Adrenal gland (tissue), 5 donors: ENCODE results near the gene CROT.

Experiments used
- POLR2A ChIP-seq, 2 donors: fragments of 450-650 bp; IDR thresholded peaks; one replicate each; pipeline ENCODE4 v1.6.1; 2017; ENCODE audit warnings: antibody characterized with exemption in 2 of 2, mild to moderate bottlenecking in 2 of 2, moderate library complexity in 1 of 2
- TF ChIP-seq, protein P1 (sequence below), 6 experiments: fragments of 450-650 bp in 4 of 6; fragments of 200-600 bp in 2 of 6; sonication (generic) in 1 of 6; IDR thresholded peaks; 1 replicate in 5 of 6; 2 replicates in 1 of 6; pipeline versions ENCODE4 v1.5.1 to v1.8.0; 2016 to 2021; ENCODE audit warnings: antibody characterized with exemption in 6 of 6, mild to moderate bottlenecking in 2 of 6, moderate library complexity in 1 of 6
- donor health status: DM: no; HTN: no; CAD: no.

DNA sequence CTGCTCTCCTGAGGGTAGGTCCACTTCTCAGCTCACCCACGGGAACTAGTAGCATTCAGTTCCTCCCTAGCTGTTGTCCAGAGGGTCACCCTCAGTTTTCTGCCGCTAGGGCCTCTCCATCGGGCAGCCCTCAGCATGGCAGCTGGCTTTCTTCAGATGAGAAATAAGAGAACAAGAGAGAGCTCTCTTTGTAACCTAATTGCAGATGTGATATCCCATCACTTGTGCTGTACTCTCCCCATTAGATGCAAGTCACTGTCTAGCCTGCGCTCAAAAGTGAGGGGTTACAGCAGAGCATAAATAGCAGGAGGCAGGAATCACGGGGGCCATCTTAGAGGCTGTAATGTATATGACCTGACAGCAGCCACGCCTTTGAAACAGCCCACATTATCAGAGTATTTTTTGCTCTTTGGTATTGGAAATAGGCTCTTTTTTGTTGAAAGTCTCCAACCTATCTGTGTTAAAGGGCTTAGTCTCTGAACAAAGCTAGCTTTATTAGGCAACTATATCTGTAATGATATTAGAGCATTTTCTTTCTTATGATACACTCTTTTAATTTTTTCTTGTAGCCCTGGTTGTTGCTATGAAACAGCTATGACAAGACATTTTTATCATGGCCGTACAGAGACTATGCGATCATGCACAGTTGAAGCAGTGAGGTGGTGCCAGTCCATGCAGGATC, 45.7 kb downstream of the CROT start:
- TF ChIP-seq, protein P1, sequence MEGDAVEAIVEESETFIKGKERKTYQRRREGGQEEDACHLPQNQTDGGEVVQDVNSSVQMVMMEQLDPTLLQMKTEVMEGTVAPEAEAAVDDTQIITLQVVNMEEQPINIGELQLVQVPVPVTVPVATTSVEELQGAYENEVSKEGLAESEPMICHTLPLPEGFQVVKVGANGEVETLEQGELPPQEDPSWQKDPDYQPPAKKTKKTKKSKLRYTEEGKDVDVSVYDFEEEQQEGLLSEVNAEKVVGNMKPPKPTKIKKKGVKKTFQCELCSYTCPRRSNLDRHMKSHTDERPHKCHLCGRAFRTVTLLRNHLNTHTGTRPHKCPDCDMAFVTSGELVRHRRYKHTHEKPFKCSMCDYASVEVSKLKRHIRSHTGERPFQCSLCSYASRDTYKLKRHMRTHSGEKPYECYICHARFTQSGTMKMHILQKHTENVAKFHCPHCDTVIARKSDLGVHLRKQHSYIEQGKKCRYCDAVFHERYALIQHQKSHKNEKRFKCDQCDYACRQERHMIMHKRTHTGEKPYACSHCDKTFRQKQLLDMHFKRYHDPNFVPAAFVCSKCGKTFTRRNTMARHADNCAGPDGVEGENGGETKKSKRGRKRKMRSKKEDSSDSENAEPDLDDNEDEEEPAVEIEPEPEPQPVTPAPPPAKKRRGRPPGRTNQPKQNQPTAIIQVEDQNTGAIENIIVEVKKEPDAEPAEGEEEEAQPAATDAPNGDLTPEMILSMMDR (IDR thresholded peaks at IDR 0.05): no peak
- TF ChIP-seq POLR2A (IDR thresholded peaks at IDR 0.05): no peak
